ENCODE data around the gene KRT86. TPM values are rescaled to one million over a fixed set of nuclear protein-coding genes. Genes with fewer than 3 reads are reported as not detected.

Gene KRT86
- total RNA-seq, 1 donor from 2014 or later: not detected

- H3K27me3 Mint-ChIP-seq (ENCODE audit: low read depth): peaks cover 52% of the 10 kb centered on the region
- H3K27ac Mint-ChIP-seq (ENCODE audit: unreplicated experiment): no peak overlapping the region
- H3K4me1 Mint-ChIP-seq: peaks cover 15% of the 10 kb centered on the region
- H3K9me3 Mint-ChIP-seq: peaks cover 7% of the 10 kb centered on the region
- DNase-seq (ENCODE audit: low read depth, low spot score): no peak
- no peak overlapping the region for H3K4me3 Mint-ChIP-seq
- no peak for TF ChIP-seq CTCF (conservative IDR thresholded peaks at IDR 0.05)
- no peaks in the 10 kb centered on the region for H3K36me3 Mint-ChIP-seq (ENCODE audit: low read depth)
Observed at GRCh38 chr12:52260361-52261207, 13.9 kb upstream of the KRT86 start.

GRCh38 chr12:52261208-52261484, 13.3 kb upstream of the KRT86 start:
- no peak for DNase-seq (ENCODE audit: low read depth, low spot score)
- H3K27ac Mint-ChIP-seq (ENCODE audit: unreplicated experiment): no peak overlapping the region
- peaks cover 47% of the 10 kb centered on the region for H3K27me3 Mint-ChIP-seq (ENCODE audit: low read depth)
- peaks cover 7% of the 10 kb centered on the region for H3K9me3 Mint-ChIP-seq
- TF ChIP-seq CTCF (conservative IDR thresholded peaks at IDR 0.05): no peak
- no peaks in the 10 kb centered on the region for H3K36me3 Mint-ChIP-seq (ENCODE audit: low read depth)
- peaks cover 15% of the 10 kb centered on the region for H3K4me1 Mint-ChIP-seq
- H3K4me3 Mint-ChIP-seq: no peak overlapping the region

- Mint-ChIP-seq H3K4me1 (peaks cover 12% of the 10 kb centered on the region), H3K36me3 (ENCODE audit: low read depth) (no peaks in the 10 kb centered on the region), H3K9me3 (peaks cover 7% of the 10 kb centered on the region), H3K27me3 (ENCODE audit: low read depth) (peaks cover 35% of the 10 kb centered on the region), H3K27ac (ENCODE audit: unreplicated experiment) (no peak overlapping the region), H3K4me3 (no peak overlapping the region)
- no peak for TF ChIP-seq CTCF (conservative IDR thresholded peaks at IDR 0.05)
- no peak for DNase-seq (ENCODE audit: low read depth, low spot score)
Observed at GRCh38 chr12:52262286-52262685, 12.2 kb upstream of the KRT86 start.

- Mint-ChIP-seq H3K27me3 (ENCODE audit: low read depth) (peaks cover 22% of the 10 kb centered on the region), H3K4me3 (no peak overlapping the region), H3K9me3 (peaks cover 7% of the 10 kb centered on the region), H3K36me3 (ENCODE audit: low read depth) (no peaks in the 10 kb centered on the region), H3K4me1 (peaks cover 17% of the 10 kb centered on the region), H3K27ac (ENCODE audit: unreplicated experiment) (no peak overlapping the region)
- no peak for TF ChIP-seq CTCF (conservative IDR thresholded peaks at IDR 0.05)
- DNase-seq (ENCODE audit: low read depth, low spot score): no peak
Observed at GRCh38 chr12:52263761-52264434, 10.5 kb upstream of the KRT86 start.

- H3K27ac Mint-ChIP-seq (ENCODE audit: unreplicated experiment): no peak overlapping the region
- DNase-seq (ENCODE audit: low read depth, low spot score): no peak
- H3K27me3 Mint-ChIP-seq (ENCODE audit: low read depth): peaks cover 17% of the 10 kb centered on the region
- no peaks in the 10 kb centered on the region for H3K36me3 Mint-ChIP-seq (ENCODE audit: low read depth)
- no peak for TF ChIP-seq CTCF (conservative IDR thresholded peaks at IDR 0.05)
- peaks cover 7% of the 10 kb centered on the region for H3K9me3 Mint-ChIP-seq
- no peak overlapping the region for H3K4me3 Mint-ChIP-seq
- peaks cover 17% of the 10 kb centered on the region for H3K4me1 Mint-ChIP-seq
Observed at GRCh38 chr12:52264435-52264825, 10.0 kb upstream of the KRT86 start.
